Activated naive CD4-positive, alpha-beta T cell treated with Interleukin-2 at 50 U/mL for 16 hours (primary cell): ENCODE measurements around the gene CAMK2G.

Experiments
- DNase-seq: peaks from one replicate; pipeline ENCODE4 v3.0.0-alpha.2; 2020

Gene CAMK2G

DNA sequence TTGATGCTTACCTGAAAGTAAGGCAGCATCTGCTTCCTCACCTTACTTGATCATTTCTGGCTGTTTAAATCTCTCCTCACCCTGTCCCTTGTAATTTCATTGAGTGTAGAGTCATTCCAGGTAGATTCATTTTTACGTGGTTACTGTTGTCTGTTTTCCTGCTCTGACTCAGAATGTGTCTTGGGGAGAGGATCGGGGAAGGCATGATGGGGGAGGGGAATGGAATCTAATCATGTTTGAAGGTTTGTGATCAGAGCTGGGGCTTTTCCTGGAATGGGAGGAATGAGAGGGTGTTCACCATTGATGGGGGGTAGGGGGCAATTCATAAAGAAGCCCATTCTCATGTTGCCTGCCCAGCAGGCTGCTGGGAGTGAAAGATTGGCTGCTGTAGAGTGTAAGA lies 111.4 kb downstream of the CAMK2G start:
- DNase-seq: no peak
